Activated CD4-positive, alpha-beta T cell treated with anti-CD3 and anti-CD28 coated beads for 1 hour (primary cell): Measurements from ENCODE around the gene SLC39A5.
"Not testable (repeated sequence)": the region's sequence is repeated elsewhere in the genome, so short reads cannot be mapped to it uniquely, and the experiment has no call there.

Source experiments
- DNase-seq: peaks from one replicate; pipeline ENCODE4 v3.0.0-alpha.2; 2020

SLC39A5 gene

GRCh38 chr12:56229916-56230431 is at the start of gene SLC39A5:
SLC39A5 (plus strand) TSS chr12:56230051; CDS start chr12:56231275, 1,224 bp downstream.
- no peak for DNase-seq

GRCh38 chr12:56186957-56187356 is 42.9 kb upstream of the SLC39A5 start:
- DNase-seq = no peak

- DNase-seq = no peak
Observed at GRCh38 chr12:56188131-56188777, 41.6 kb upstream of the SLC39A5 start.

GRCh38 chr12:56188778-56189098 is 41.1 kb upstream of the SLC39A5 start:
- DNase-seq = no peak

GRCh38 chr12:56189099-56189917 is 40.5 kb upstream of the SLC39A5 start, which contains the start of gene SMARCC2:
SMARCC2 (minus strand) TSS chr12:56189483; CDS start chr12:56189461, 22 bp downstream.
- peak; percentile 74 for DNase-seq

GRCh38 chr12:56189918-56190694 is 39.7 kb upstream of the SLC39A5 start:
- DNase-seq = peak; percentile 53

GRCh38 chr12:56190695-56191155 is 39.1 kb upstream of the SLC39A5 start:
- no peak for DNase-seq

GRCh38 chr12:56192582-56192981 is 37.3 kb upstream of the SLC39A5 start:
- no peak for DNase-seq

- DNase-seq = peak; percentile 41
Observed at GRCh38 chr12:56193025-56193578, 36.7 kb upstream of the SLC39A5 start.

- DNase-seq = not testable (repeated sequence)
Observed at GRCh38 chr12:56196818-56197550, 32.9 kb upstream of the SLC39A5 start.

GRCh38 chr12:56197921-56198635 is 31.8 kb upstream of the SLC39A5 start:
- DNase-seq = no peak

GRCh38 chr12:56198836-56199235 is 31.0 kb upstream of the SLC39A5 start:
- DNase-seq = no peak

GRCh38 chr12:56202366-56202765 is 27.5 kb upstream of the SLC39A5 start:
- no peak for DNase-seq

GRCh38 chr12:56202838-56203237 is 27.0 kb upstream of the SLC39A5 start:
- no peak for DNase-seq

GRCh38 chr12:56204275-56204674 is 25.6 kb upstream of the SLC39A5 start:
- no peak for DNase-seq

GRCh38 chr12:56205445-56205844 is 24.4 kb upstream of the SLC39A5 start:
- DNase-seq = no peak

- DNase-seq = no peak
Observed at GRCh38 chr12:56206452-56207166, 23.2 kb upstream of the SLC39A5 start.

GRCh38 chr12:56208006-56208405 is 21.8 kb upstream of the SLC39A5 start:
- DNase-seq = no peak

GRCh38 chr12:56212361-56212760 is 17.5 kb upstream of the SLC39A5 start:
- DNase-seq = no peak

GRCh38 chr12:56213878-56214277 is 16.0 kb upstream of the SLC39A5 start:
- DNase-seq = no peak

- DNase-seq = no peak
Observed at GRCh38 chr12:56216461-56216860, 13.4 kb upstream of the SLC39A5 start.
